ENCODE data around the gene ZNF581.

ZNF581 gene

DNA sequence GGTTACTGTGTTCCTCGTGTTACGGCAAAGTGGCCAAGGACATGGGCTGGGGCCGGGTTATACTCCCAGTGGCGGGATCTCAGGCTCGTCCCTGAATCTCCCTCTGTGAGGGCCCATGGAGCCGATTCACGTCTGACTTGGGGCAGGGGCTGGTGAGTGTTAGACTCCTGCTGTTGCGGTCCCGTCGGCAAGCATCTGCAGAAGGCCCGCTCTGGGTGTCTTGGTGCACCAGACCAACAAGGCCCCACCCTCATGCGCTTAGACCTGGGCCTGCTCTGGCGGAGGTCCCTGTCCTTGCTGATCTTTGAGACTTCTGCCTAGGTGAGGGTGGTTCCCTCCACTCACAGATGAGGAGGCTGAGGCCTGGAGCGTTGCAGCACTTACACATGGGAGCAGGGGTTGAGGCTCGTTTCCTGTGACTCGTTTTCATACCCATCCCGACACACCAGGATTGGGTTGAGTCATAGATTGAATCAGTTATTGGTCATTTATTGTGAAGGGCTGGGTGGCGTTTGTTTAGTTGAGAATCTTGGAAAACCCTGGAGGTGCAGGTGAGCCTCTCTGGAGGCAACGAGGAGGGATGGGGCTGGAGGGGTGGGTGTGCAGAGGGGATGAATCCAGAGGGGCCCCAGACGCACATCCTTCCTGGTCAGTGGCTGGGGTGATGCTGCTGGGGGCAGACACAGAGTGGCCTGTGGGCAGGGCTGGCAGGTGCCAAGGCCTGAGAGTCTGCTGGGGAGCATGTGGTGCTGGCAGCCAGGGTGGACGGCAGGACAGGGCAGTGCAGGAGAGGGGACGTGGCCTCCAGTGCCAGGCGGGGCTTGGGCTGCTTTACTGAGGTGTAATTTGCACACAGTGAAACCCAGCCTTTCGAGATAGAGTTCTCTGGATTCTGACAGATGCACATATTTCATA, 36.2 kb downstream of the ZNF581 start:
- Histone ChIP-seq H3K36me3 (ENCODE audit: insufficient read depth, low read length) (peaks cover 54% of the 10 kb centered on the region), H4K20me1 (ENCODE audit: insufficient read depth, low read length) (no peaks in the 10 kb centered on the region), H3K9me2 (ENCODE audit: low read depth, low read length) (no peaks in the 10 kb centered on the region), H3K9me3 (ENCODE audit: low read length) (no peaks in the 10 kb centered on the region), H3K27ac (ENCODE audit: low read depth, low read length, poor library complexity, severe bottlenecking) (peak overlapping the region; percentile 96), H3K79me2 (ENCODE audit: insufficient read depth, low read length) (peaks cover 41% of the 10 kb centered on the region), H2AFZ (ENCODE audit: low read length) (no peak overlapping the region), H3K4me1 (ENCODE audit: insufficient read depth, low read length, severe bottlenecking) (peaks cover 43% of the 10 kb centered on the region), H3K9ac (ENCODE audit: low read length) (peak overlapping the region; percentile 88; the same call in 1 of the 2 replicates), H3K4me2 (ENCODE audit: low read length) (peak overlapping the region; percentile 98; the same call in 1 of the 2 replicates), H3F3A (ENCODE audit: insufficient read depth, low read length) (no peaks in the 10 kb centered on the region), H3K27me3 (ENCODE audit: insufficient read depth, low read length) (no peaks in the 10 kb centered on the region), H3K4me3 (ENCODE audit: low read depth, low read length, poor library complexity, severe bottlenecking) (peak overlapping the region; percentile 97)
- no peak for TF ChIP-seq EZH2 (IDR thresholded peaks at IDR 0.05; ENCODE audit: borderline replicate concordance, low read length)
- TF ChIP-seq, protein P1, sequence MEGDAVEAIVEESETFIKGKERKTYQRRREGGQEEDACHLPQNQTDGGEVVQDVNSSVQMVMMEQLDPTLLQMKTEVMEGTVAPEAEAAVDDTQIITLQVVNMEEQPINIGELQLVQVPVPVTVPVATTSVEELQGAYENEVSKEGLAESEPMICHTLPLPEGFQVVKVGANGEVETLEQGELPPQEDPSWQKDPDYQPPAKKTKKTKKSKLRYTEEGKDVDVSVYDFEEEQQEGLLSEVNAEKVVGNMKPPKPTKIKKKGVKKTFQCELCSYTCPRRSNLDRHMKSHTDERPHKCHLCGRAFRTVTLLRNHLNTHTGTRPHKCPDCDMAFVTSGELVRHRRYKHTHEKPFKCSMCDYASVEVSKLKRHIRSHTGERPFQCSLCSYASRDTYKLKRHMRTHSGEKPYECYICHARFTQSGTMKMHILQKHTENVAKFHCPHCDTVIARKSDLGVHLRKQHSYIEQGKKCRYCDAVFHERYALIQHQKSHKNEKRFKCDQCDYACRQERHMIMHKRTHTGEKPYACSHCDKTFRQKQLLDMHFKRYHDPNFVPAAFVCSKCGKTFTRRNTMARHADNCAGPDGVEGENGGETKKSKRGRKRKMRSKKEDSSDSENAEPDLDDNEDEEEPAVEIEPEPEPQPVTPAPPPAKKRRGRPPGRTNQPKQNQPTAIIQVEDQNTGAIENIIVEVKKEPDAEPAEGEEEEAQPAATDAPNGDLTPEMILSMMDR (IDR thresholded peaks at IDR 0.05; ENCODE audit: low read length) = no peak

DNA sequence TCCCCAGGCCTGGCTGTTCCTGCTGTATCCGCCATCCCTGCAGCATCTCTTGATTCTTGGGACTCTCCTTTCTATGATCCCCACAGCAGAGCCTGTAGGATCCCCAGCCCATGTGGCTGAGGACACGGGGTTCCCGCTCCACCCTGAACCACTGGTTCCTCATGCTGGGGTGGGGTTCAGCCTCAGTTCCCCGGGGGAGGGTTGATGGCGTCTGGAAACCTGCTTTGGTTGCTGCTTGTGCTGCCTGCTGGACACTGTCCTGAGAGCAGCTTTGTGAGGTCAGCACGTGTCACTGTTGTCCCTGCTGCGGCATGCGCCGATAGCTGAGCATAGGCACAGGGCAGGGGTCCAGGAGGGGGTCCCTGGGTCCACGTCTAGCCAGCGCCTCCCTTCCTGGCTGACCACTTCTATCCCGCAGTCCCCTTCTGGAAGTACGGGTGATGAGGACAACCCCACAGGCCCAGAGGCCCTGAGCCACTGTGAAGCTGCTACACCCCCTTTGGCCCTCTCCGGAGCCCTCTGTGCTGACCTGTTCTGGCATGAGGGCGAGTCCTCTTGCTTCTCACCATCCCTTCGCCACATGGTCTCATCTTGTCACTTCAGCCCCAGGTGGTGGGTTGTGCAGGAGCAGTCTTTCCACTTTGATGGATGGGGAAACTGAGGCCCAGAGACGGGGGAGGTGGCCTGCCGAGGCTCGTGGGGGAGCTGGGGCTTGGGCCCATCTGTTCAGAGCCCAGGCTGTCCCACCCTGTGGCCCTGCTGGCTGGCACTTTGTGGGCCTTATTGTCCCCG, 37.1 kb downstream of the ZNF581 start:
- H3K27me3 ChIP-seq (ENCODE audit: insufficient read depth, low read length) = no peaks in the 10 kb centered on the region
- H3K9me3 ChIP-seq (ENCODE audit: low read length) = no peaks in the 10 kb centered on the region
- peaks cover 42% of the 10 kb centered on the region for H3K4me1 ChIP-seq (ENCODE audit: insufficient read depth, low read length, severe bottlenecking)
- H3K36me3 ChIP-seq (ENCODE audit: insufficient read depth, low read length) = peaks cover 64% of the 10 kb centered on the region
- no peak overlapping the region for H3K27ac ChIP-seq (ENCODE audit: low read depth, low read length, poor library complexity, severe bottlenecking)
- H3K4me2 ChIP-seq (ENCODE audit: low read length) = no peak overlapping the region
- H3K9me2 ChIP-seq (ENCODE audit: low read depth, low read length) = no peaks in the 10 kb centered on the region
- H3K4me3 ChIP-seq (ENCODE audit: low read depth, low read length, poor library complexity, severe bottlenecking) = no peak overlapping the region
- TF ChIP-seq EZH2 (IDR thresholded peaks at IDR 0.05; ENCODE audit: borderline replicate concordance, low read length) = no peak
- TF ChIP-seq, protein P1 (IDR thresholded peaks at IDR 0.05; ENCODE audit: low read length) = no peak
- no peaks in the 10 kb centered on the region for H4K20me1 ChIP-seq (ENCODE audit: insufficient read depth, low read length)
- no peak overlapping the region for H2AFZ ChIP-seq (ENCODE audit: low read length)
- no peak overlapping the region for H3K9ac ChIP-seq (ENCODE audit: low read length)
- H3F3A ChIP-seq (ENCODE audit: insufficient read depth, low read length) = no peaks in the 10 kb centered on the region
- H3K79me2 ChIP-seq (ENCODE audit: insufficient read depth, low read length) = peaks cover 39% of the 10 kb centered on the region

DNA sequence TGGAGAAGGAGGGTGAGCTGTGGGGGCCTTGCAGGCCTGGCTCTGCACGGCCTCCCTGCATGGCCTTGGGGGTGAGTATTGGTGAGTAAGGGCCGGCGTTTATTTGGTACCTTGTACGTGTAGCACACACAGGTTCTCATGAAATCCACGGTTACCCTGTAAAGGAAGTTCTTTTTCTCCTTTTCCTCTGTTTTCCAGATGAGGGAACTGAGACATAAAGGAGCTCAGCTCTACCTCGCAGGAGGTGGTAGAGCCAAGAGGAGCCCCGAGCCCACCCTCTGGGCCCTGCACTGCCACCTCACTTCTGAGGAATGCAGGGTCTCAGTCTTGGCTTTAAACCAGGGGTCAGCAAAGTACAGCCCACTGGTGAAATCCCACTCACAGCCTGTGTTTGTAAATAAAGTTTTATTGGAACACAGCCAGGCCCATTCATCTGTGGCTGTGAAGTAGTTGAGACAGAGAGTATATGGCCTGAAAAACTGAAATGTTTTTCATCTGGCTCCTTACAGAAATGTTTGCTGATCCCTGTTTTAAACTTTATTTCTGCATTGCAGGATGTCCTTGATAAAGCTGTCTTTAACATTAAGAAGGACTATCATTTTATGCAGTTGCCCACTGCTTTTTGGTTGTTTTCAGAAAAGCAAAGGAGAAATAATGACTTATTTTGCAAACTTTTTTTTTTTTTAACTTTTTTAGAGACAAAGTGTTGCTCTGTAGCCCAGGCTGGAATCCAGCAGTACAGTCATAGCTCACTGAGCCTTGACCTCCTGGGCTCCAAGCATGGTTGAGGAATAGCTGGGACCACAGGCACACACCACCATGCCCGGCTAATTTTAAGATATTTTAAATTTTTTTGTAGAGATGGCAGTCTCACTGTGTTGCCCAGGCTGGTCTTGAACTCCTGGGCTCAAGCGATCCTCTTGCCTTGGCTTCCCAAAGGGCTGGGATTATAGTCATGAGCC, 38.0 kb downstream of the ZNF581 start:
- no peaks in the 10 kb centered on the region for H4K20me1 ChIP-seq (ENCODE audit: insufficient read depth, low read length)
- H3K79me2 ChIP-seq (ENCODE audit: insufficient read depth, low read length) = peaks cover 31% of the 10 kb centered on the region
- H2AFZ ChIP-seq (ENCODE audit: low read length) = no peak overlapping the region
- no peaks in the 10 kb centered on the region for H3K9me2 ChIP-seq (ENCODE audit: low read depth, low read length)
- H3K27me3 ChIP-seq (ENCODE audit: insufficient read depth, low read length) = no peaks in the 10 kb centered on the region
- H3K27ac ChIP-seq (ENCODE audit: low read depth, low read length, poor library complexity, severe bottlenecking) = no peak overlapping the region
- H3F3A ChIP-seq (ENCODE audit: insufficient read depth, low read length) = no peaks in the 10 kb centered on the region
- peaks cover 73% of the 10 kb centered on the region for H3K36me3 ChIP-seq (ENCODE audit: insufficient read depth, low read length)
- no peaks in the 10 kb centered on the region for H3K9me3 ChIP-seq (ENCODE audit: low read length)
- peaks cover 34% of the 10 kb centered on the region for H3K4me1 ChIP-seq (ENCODE audit: insufficient read depth, low read length, severe bottlenecking)
- H3K4me2 ChIP-seq (ENCODE audit: low read length) = no peak overlapping the region
- TF ChIP-seq, protein P1 (IDR thresholded peaks at IDR 0.05; ENCODE audit: low read length) = no peak
- no peak for TF ChIP-seq EZH2 (IDR thresholded peaks at IDR 0.05; ENCODE audit: borderline replicate concordance, low read length)
- no peak overlapping the region for H3K9ac ChIP-seq (ENCODE audit: low read length)
- H3K4me3 ChIP-seq (ENCODE audit: low read depth, low read length, poor library complexity, severe bottlenecking) = no peak overlapping the region
